Right renal cortex interstitium (tissue), 3 donors: ENCODE measurements around the gene ZG16B. TPM values are rescaled to one million over a fixed set of nuclear protein-coding genes. Genes with fewer than 3 reads are reported as not detected.

ENCODE experiments used
- DNase-seq, 3 donors: peaks; one replicate each; pipeline ENCODE4 v3.0.0-alpha.2; 2013; ENCODE audit warnings: low read depth in 3 of 3, low spot score in 2 of 3
- polyA plus RNA-seq, 3 donors: library from polyadenylated mRNA; unstranded; fragments of 120-200 nt; gene quantifications; one replicate each; pipeline ENCODE4 v1.2.1, GENCODE V29; 2013; ENCODE audit not compliant: insufficient read length in 3 of 3

ZG16B gene
- polyA plus RNA-seq: under 1 TPM; 0.31 to 0.60 (median 0.32) TPM

GRCh38 chr16:2829501-2830354 is at the start of gene ZG16B:
Gene ZG16B (plus strand): TSS chr16:2830303. CDS start chr16:2830442, 139 bp downstream.
- no peak for DNase-seq

DNA sequence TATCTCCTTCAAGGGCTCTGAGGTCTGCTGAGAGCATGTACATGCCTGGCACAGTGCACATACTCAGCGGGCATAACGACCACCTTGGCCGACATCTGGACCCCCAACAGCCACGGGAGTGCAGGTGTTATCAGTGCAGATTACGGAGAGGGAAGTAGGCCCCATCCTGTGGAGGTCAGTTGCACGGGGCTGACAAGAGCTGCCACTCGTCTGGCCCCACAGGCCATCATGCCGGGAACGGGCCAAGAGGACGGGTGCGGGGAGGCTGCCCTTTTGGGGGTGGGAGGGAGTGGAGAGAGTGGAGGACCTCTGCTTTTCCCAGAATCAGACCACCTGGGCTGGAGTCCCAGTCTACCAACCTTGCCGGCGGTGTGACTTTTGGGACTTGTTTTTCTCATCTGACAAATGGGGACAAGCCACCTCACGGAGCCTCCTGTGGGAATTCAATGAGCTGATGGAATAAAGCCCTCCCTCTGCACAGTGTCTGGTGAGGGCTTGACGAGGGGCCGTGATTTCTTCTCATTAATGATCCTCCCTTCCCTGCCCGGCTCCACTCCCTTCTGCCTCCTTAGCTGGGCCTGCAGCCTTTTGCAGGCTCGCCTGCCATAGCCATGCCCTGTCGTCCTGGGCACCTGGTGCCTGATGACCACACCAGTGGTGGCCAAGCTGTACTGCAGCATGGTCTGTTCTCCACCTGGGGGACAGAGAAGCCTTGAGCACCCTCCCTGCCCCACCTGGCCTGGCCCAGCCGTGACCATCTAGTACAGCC is 47.3 kb upstream of the ZG16B start:
- DNase-seq: no peak

- DNase-seq: no peak
Measured at GRCh38 chr16:2783581-2784357, 46.3 kb upstream of the ZG16B start.

DNA sequence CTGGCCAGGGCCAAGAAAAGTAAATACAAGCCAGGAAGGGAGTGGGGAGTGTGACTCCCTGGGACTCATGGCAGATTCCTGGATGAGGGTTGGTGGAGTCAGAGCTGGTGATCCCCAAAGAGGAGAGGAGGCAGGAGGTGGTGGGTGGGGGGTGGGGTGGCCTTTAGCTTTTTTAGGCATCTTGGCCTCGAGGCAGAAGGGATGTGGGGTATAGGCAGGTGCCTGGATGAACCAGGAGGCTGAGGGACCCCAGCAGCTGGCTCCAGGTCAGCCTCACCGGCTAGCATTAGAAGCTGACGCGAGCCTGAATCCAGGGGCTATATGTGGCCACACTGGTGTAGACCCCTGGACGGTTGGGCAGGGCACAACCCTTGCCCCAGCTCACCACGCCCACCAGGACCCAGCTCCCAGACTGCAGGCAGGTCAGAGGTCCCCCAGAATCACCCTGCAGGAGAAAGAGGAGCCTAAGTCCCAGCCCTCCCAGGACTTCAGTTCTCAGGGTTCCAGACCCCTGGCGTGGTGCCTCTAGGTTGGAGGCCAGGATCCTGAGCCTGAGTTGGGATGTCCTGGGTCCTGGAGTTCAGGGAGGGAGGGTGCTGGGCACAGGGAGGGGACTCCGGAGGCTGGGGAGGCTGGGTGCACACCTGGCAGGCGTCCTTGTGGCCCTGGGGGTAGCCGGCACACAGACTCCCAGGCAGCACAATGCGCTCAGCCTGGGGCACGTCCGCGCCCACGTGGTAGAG is 45.6 kb upstream of the ZG16B start:
- no peak for DNase-seq

- no peak for DNase-seq
Measured at GRCh38 chr16:2785101-2785991, 44.8 kb upstream of the ZG16B start.

DNA sequence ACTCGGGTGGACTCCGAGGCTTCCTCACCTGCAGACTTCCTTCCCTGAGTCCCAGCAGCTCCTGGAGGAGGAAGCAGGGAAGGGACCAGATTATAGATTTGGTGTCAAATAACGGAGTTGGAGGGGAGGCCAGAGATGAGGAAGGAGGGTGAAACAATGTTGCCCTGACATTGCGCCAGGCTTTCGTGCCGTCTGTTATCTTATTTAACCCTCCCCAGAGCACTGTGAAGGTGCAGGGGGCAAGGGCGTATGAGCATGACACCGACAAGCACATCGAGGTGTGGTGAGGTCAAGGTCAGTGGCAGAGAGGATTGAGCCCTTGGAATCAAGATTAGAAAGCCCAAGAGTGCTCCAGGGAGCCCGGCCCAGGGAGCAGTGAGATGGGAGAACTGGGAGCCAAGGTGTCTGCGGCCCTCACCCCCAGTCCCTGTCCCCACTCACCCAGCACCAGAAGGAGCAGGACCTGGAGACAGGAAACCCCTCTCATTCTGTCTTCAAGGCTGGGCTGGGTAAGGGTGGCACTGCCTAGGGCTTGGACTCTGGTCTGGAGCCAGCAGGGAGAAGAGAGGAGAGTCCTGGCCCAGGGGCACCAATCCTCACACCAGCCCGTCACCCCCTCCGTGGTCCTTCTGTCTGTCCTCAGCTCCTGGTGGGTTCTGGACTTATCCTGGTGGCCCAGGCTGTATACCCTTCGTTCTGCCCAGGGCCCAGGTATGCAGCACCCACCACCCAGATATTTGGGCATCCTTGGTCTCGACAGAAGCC is 43.9 kb upstream of the ZG16B start:
- DNase-seq: no peak

- DNase-seq: no peak
Measured at GRCh38 chr16:2786826-2787151, 43.3 kb upstream of the ZG16B start.

- no peak for DNase-seq
Measured at GRCh38 chr16:2787406-2787805, 42.7 kb upstream of the ZG16B start, which contains the start of gene PRSS33. Gene PRSS33 (minus strand): TSS chr16:2787560. CDS start chr16:2786547, 1,013 bp downstream.

DNA sequence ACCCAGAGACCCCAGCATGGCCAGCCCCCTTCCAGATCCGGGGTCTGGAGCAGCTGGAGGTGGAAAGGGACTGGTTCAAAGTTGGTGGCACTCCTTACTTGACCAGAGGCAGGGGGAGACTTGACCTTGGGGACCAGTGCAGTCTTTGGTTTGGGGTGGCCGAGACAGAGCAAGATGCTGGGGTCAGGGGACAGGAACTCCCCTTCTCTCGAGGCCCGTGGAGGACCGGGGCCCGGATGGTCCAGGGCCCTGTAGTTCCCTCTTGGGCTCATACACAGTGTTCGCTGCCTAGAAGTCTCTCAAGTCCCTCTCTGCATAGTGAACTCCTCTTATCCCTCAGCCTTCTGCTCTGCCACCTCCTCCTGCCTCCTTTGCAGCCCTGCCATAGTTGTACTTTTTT is 42.1 kb upstream of the ZG16B start:
- no peak for DNase-seq

- DNase-seq: no peak
Measured at GRCh38 chr16:2790631-2791030, 39.5 kb upstream of the ZG16B start.

GRCh38 chr16:2791174-2791573 is 38.9 kb upstream of the ZG16B start:
- DNase-seq: no peak

GRCh38 chr16:2792940-2793339 is 37.2 kb upstream of the ZG16B start:
- DNase-seq: no peak

- no peak for DNase-seq
Measured at GRCh38 chr16:2795395-2796143, 34.5 kb upstream of the ZG16B start.

GRCh38 chr16:2798723-2799204 is 31.3 kb upstream of the ZG16B start:
- DNase-seq: no peak

DNA sequence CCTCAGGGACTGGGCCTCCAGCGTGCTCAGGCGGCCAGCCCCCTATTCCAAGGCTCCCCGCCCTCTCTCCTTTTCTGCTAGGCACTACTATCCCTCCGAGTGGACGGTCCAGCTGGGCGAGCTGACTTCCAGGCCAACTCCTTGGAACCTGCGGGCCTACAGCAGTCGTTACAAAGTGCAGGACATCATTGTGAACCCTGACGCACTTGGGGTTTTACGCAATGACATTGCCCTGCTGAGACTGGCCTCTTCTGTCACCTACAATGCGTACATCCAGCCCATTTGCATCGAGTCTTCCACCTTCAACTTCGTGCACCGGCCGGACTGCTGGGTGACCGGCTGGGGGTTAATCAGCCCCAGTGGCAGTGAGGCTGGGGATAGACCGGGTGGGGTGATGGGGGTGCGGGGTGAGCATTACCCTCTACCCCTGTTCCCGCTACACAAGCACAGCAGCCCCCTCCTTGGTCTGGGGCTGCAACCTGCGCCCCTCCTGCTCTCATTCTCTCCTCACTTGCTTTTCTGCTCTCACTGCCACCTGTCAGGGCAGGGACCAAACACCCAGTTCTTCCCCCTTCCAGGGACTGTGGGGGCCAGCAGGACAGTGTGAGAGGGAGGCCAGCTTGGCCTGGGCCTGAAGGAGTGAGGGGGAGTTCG is 30.8 kb upstream of the ZG16B start:
- DNase-seq: no peak

DNA sequence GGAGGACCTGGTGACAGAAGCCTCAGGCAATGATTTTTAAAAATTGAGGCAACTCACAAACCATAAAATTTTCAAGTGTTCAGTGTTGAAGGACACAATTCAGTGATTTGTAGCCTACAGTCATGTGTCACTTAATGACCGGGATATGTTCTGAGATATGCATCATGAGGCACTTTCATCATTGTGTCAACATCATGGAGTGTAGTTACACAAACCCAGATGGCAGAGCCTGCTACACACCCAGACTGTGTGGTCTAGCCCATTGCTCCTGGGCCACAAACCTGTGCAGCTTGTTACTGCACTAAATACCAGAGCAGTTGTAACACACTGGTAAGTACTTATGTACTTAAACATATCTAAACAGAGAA is 30.3 kb upstream of the ZG16B start:
- DNase-seq: no peak

DNA sequence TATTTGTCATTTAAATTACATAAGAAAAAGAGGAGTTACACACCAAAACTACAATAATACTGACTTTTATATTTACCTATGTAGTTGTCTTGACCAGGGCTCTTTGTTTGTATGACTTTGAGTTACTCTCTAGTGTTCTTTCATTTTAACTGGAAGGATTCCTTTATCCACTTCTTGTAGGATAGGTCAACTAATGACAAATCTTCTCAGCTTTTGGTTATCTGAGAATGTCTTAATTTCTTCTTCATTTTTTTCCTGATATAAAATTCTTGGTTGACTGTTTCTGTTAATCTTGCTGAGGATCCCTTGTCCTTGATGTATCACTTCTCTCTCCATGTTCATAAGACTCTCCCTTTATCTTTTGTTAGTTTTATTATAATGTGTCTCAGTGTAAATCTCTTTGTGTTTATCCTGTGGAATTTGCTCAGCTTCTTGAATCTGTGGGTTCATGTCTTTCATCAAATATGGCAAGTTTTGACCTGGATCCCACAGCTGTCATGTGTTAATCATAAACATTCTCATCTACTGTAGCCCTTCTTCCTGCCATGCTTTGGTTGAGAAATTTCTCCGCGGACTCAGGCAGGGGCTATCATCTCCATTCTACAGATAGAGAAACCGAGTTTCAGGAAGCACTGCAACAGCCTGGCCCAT is 26.4 kb upstream of the ZG16B start:
- DNase-seq: no peak
